RWPE1 (cell line): Measurements from ENCODE around the gene PCBP3.

Experiments used
- CTCF ChIA-PET: fragments of 350-600 bp; sonication (Branson Sonifier 250); formaldehyde crosslinking; extraction: SDS; loops from one replicate; lab custom pipeline; 2021; lab: Yijun Ruan, JAX
- POLR2A ChIA-PET: fragments of 400-600 bp; formaldehyde crosslinking; extraction: SDS; loops from one replicate; lab custom pipeline; 2020; ENCODE audit warnings: antibody characterized with exemption; ENCODE audit not compliant: low non-redundant PET; lab: Yijun Ruan, JAX
- DNase-seq: peaks from one replicate; pipeline ENCODE4 v3.0.0; 2012; ENCODE audit warnings: low spot score
- H3K27ac ChIP-seq: fragments of 450-650 bp; 2 replicates; pipeline ENCODE4 v1.5.1; 2017
- CTCF ChIP-seq: fragments of 450-650 bp; conservative IDR thresholded peaks from 2 replicates; pipeline ENCODE4 v1.5.1; 2017; ENCODE audit warnings: low read depth, mild to moderate bottlenecking

The PCBP3 gene

GRCh38 chr21:45826676-45827301, 183.3 kb downstream of the PCBP3 start:
- ChIA-PET CTCF (interaction anchor here (0.6 kb wide), 2 partner anchors 251 kb away, joined by 3 to 4 read pairs; no protein-coding TSS in a partner anchor), POLR2A (no interaction called here)
- TF ChIP-seq CTCF: no peak
- no peak for DNase-seq
- H3K27ac ChIP-seq: no peak overlapping the region

- no peak overlapping the region for H3K27ac ChIP-seq
- no peak for DNase-seq
- no peak for TF ChIP-seq CTCF
- CTCF ChIA-PET: interaction anchor here (0.6 kb wide), 1 partner anchor 251 kb away, joined by 3 read pairs; no protein-coding TSS in a partner anchor
- POLR2A ChIA-PET: no interaction called here
These were observed 183.8 kb downstream of the PCBP3 start for GRCh38 chr21:45827302-45827692.

- no peak overlapping the region for H3K27ac ChIP-seq
- DNase-seq: no peak
- POLR2A ChIA-PET: no interaction called here
- CTCF ChIA-PET: no interaction called here
- no peak for TF ChIP-seq CTCF
These were observed 184.5 kb downstream of the PCBP3 start for GRCh38 chr21:45827881-45828579.

GRCh38 chr21:45828580-45829570, 185.3 kb downstream of the PCBP3 start:
- ChIA-PET POLR2A (no interaction called here), CTCF (interaction anchor here (1.3 kb wide), 1 partner anchor 8 kb away, joined by 6 read pairs; no protein-coding TSS in a partner anchor)
- TF ChIP-seq CTCF: no peak
- no peak overlapping the region for H3K27ac ChIP-seq
- no peak for DNase-seq

- no peak for DNase-seq
- POLR2A ChIA-PET: no interaction called here
- no peak for TF ChIP-seq CTCF
- no peak overlapping the region for H3K27ac ChIP-seq
- CTCF ChIA-PET: interaction anchor here (1.3 kb wide), 1 partner anchor 9 kb away, joined by 6 read pairs; no protein-coding TSS in a partner anchor
These were observed 186.1 kb downstream of the PCBP3 start for GRCh38 chr21:45829668-45830067.

- CTCF ChIA-PET: interaction anchor here (1.1 kb wide), 1 partner anchor 10 kb away, joined by 4 read pairs; no protein-coding TSS in a partner anchor
- no peak for DNase-seq
- H3K27ac ChIP-seq: no peak overlapping the region
- no peak for TF ChIP-seq CTCF
- POLR2A ChIA-PET: no interaction called here
These were observed 186.7 kb downstream of the PCBP3 start for GRCh38 chr21:45830221-45830640.
